ENCODE results near the gene SPATA3. TPM values are rescaled to one million over a fixed set of nuclear protein-coding genes. Genes with fewer than 3 reads are reported as not detected.

SPATA3 gene
- total and polyA plus RNA-seq, 4 donors, result not detected

DNA sequence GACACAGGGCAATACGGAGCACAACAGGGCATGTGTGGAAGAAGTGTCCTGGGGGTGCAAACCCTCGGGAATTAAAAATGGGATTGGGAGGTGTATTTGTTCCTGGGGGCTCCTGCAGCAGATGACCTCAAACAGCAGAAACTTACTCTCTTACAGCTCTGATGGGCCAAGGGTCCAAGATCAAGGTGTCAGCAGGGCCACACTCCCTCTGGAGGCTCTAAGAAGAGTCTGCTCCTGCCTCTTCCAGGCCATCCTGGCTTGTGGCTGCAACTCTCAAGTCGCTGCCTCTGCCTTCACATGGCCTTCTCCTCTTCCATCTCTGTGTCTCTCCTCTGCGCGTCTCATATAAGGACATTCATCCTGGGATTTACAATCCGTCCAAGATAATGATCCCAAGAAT lies 12.4 kb upstream of the SPATA3 start:
- Histone ChIP-seq H3K9ac (ENCODE audit: low read depth in 1 of 2, low read length in 2 of 2) (no peak overlapping the region), H3K4me3 (ENCODE audit: low read depth in 1 of 3, low read length in 3 of 3) (no peak overlapping the region), H3K4me1 (ENCODE audit: control insufficient read depth in 4 of 4, insufficient read depth in 4 of 4, low read length in 3 of 4) (peaks cover 0 to 5% (median 2%) of the 10 kb centered on the region in 4 donors), H3K9me3 (ENCODE audit: control insufficient read depth in 4 of 4, low read length in 3 of 4) (no peaks in the 10 kb centered on the region), H3K27ac (ENCODE audit: low read depth in 1 of 2, low read length in 2 of 2) (no peak overlapping the region), H3K36me3 (ENCODE audit: control insufficient read depth in 4 of 4, insufficient read depth in 3 of 4, low read depth in 1 of 4, low read length in 3 of 4) (no peaks in the 10 kb centered on the region), H3K27me3 (ENCODE audit: control insufficient read depth in 4 of 4, insufficient read depth in 4 of 4, low read length in 3 of 4) (no peaks in the 10 kb centered on the region)
- WGBS, result 96% methylated on average over 6 of the region's 6 CpGs
- TF ChIP-seq RXRA (IDR thresholded peaks at IDR 0.05) (no peak), JUND (IDR thresholded peaks at IDR 0.05) (no peak), ZBTB33 (IDR thresholded peaks at IDR 0.05) (no peak), RAD21 (IDR thresholded peaks at IDR 0.05) (no peak), HNF4G (IDR thresholded peaks at IDR 0.05) (no peak), FOXA2 (IDR thresholded peaks at IDR 0.05) (no peak), HNF4A (conservative IDR thresholded peaks at IDR 0.05) (no peak), FOXA1 (IDR thresholded peaks at IDR 0.05) (no peak), EGR1 (IDR thresholded peaks at IDR 0.05; ENCODE audit: low read depth in 2 of 2) (no peak), TAF1 (conservative IDR thresholded peaks at IDR 0.05) (no peak), YY1 (IDR thresholded peaks at IDR 0.05) (no peak), CTCF (IDR thresholded peaks at IDR 0.05; ENCODE audit: low read depth, low read length, missing input control) (no peak), GABPA (IDR thresholded peaks at IDR 0.05 in 1 of 2, conservative IDR thresholded peaks at IDR 0.05 in 1 of 2) (no peak), NR2F2 (IDR thresholded peaks at IDR 0.05) (no peak), SP1 (IDR thresholded peaks at IDR 0.05) (no peak)
- TF ChIP-seq, protein P1, sequence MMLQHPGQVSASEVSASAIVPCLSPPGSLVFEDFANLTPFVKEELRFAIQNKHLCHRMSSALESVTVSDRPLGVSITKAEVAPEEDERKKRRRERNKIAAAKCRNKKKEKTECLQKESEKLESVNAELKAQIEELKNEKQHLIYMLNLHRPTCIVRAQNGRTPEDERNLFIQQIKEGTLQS (IDR thresholded peaks at IDR 0.05), result no peak
- TF ChIP-seq, protein P2, sequence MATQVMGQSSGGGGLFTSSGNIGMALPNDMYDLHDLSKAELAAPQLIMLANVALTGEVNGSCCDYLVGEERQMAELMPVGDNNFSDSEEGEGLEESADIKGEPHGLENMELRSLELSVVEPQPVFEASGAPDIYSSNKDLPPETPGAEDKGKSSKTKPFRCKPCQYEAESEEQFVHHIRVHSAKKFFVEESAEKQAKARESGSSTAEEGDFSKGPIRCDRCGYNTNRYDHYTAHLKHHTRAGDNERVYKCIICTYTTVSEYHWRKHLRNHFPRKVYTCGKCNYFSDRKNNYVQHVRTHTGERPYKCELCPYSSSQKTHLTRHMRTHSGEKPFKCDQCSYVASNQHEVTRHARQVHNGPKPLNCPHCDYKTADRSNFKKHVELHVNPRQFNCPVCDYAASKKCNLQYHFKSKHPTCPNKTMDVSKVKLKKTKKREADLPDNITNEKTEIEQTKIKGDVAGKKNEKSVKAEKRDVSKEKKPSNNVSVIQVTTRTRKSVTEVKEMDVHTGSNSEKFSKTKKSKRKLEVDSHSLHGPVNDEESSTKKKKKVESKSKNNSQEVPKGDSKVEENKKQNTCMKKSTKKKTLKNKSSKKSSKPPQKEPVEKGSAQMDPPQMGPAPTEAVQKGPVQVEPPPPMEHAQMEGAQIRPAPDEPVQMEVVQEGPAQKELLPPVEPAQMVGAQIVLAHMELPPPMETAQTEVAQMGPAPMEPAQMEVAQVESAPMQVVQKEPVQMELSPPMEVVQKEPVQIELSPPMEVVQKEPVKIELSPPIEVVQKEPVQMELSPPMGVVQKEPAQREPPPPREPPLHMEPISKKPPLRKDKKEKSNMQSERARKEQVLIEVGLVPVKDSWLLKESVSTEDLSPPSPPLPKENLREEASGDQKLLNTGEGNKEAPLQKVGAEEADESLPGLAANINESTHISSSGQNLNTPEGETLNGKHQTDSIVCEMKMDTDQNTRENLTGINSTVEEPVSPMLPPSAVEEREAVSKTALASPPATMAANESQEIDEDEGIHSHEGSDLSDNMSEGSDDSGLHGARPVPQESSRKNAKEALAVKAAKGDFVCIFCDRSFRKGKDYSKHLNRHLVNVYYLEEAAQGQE (IDR thresholded peaks at IDR 0.05), result no peak
- TF ChIP-seq, protein P3, sequence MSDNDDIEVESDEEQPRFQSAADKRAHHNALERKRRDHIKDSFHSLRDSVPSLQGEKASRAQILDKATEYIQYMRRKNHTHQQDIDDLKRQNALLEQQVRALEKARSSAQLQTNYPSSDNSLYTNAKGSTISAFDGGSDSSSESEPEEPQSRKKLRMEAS (IDR thresholded peaks at IDR 0.05), result no peak
- DNase-seq (ENCODE audit: low spot score), result no peak

Data from liver (tissue), 9 donors.